HEK293T (cell line): Measurements from ENCODE around the gene MLN.

ENCODE experiments used
- CTCF ChIA-PET: fragments of 350-600 bp; formaldehyde crosslinking; extraction: SDS; loops from one replicate; lab custom pipeline; 2021; ENCODE audit warnings: antibody characterized with exemption, inconsistent platforms; lab: Yijun Ruan, JAX
- POLR2A ChIA-PET: fragments of 350-600 bp; formaldehyde crosslinking; extraction: SDS; loops from one replicate; lab custom pipeline; 2020; ENCODE audit warnings: antibody characterized with exemption, inconsistent platforms; lab: Yijun Ruan, JAX
- DNase-seq: peaks from one replicate; pipeline ENCODE4 v3.0.0; 2012; ENCODE audit warnings: mixed read lengths; ENCODE audit errors: extremely low spot score
- ARNT ChIP-seq: fragments of 450-650 bp; IDR thresholded peaks from 2 replicates; pipeline ENCODE4 v1.6.1; 2017; ENCODE audit warnings: mild to moderate bottlenecking
- BHLHE40 ChIP-seq: fragments of 450-650 bp; IDR thresholded peaks from 2 replicates; pipeline ENCODE4 v1.6.1; 2016; ENCODE audit warnings: mild to moderate bottlenecking, moderate library complexity, borderline replicate concordance
- CTBP1 ChIP-seq: fragments of 450-650 bp; IDR thresholded peaks from 2 replicates; pipeline ENCODE4 v1.6.1; 2016; ENCODE audit warnings: borderline replicate concordance
- ELF4 ChIP-seq: fragments of 450-650 bp; IDR thresholded peaks from 2 replicates; pipeline ENCODE4 v1.6.1; 2017; ENCODE audit warnings: antibody characterized with exemption
- FOXA1 ChIP-seq: fragments of 450-650 bp; IDR thresholded peaks from 2 replicates; pipeline ENCODE4 v1.6.1; 2016; ENCODE audit warnings: mild to moderate bottlenecking
- FOXK2 ChIP-seq: fragments of 450-650 bp; IDR thresholded peaks from 2 replicates; pipeline ENCODE4 v1.6.1; 2016; ENCODE audit warnings: mild to moderate bottlenecking
- FOXM1 ChIP-seq: fragments of 450-650 bp; IDR thresholded peaks from 2 replicates; pipeline ENCODE4 v1.6.1; 2017; ENCODE audit warnings: mild to moderate bottlenecking, borderline replicate concordance
- HDGF ChIP-seq: fragments of 450-650 bp; IDR thresholded peaks from 2 replicates; pipeline ENCODE4 v1.6.1; 2017; ENCODE audit warnings: antibody characterized with exemption, borderline replicate concordance
- L3MBTL2 ChIP-seq: fragments of 450-650 bp; conservative IDR thresholded peaks from 2 replicates; pipeline ENCODE4 v1.6.1; 2016; ENCODE audit warnings: mild to moderate bottlenecking
- LEF1 ChIP-seq: fragments of 450-650 bp; IDR thresholded peaks from 2 replicates; pipeline ENCODE4 v1.6.1; 2017; ENCODE audit warnings: mild to moderate bottlenecking, borderline replicate concordance
- NFRKB ChIP-seq: fragments of 450-650 bp; IDR thresholded peaks from 2 replicates; pipeline ENCODE4 v1.6.1; 2016; ENCODE audit warnings: mild to moderate bottlenecking, moderate library complexity
- SP1 ChIP-seq: fragments of 450-650 bp; IDR thresholded peaks from 2 replicates; pipeline ENCODE4 v1.6.1; 2017
- SUZ12 ChIP-seq: fragments of 450-650 bp; IDR thresholded peaks from 2 replicates; pipeline ENCODE4 v1.6.1; 2016; ENCODE audit warnings: mild to moderate bottlenecking
- TARDBP ChIP-seq: fragments of 450-650 bp; IDR thresholded peaks from 2 replicates; pipeline ENCODE4 v1.6.1; 2016
- ZNF384 ChIP-seq: fragments of 450-650 bp; IDR thresholded peaks from 2 replicates; pipeline ENCODE4 v1.6.1; 2016
- TF ChIP-seq, protein P1 (sequence below): fragments of 450-650 bp; IDR thresholded peaks from 2 replicates; pipeline ENCODE4 v1.6.1; 2016

Gene MLN

DNA sequence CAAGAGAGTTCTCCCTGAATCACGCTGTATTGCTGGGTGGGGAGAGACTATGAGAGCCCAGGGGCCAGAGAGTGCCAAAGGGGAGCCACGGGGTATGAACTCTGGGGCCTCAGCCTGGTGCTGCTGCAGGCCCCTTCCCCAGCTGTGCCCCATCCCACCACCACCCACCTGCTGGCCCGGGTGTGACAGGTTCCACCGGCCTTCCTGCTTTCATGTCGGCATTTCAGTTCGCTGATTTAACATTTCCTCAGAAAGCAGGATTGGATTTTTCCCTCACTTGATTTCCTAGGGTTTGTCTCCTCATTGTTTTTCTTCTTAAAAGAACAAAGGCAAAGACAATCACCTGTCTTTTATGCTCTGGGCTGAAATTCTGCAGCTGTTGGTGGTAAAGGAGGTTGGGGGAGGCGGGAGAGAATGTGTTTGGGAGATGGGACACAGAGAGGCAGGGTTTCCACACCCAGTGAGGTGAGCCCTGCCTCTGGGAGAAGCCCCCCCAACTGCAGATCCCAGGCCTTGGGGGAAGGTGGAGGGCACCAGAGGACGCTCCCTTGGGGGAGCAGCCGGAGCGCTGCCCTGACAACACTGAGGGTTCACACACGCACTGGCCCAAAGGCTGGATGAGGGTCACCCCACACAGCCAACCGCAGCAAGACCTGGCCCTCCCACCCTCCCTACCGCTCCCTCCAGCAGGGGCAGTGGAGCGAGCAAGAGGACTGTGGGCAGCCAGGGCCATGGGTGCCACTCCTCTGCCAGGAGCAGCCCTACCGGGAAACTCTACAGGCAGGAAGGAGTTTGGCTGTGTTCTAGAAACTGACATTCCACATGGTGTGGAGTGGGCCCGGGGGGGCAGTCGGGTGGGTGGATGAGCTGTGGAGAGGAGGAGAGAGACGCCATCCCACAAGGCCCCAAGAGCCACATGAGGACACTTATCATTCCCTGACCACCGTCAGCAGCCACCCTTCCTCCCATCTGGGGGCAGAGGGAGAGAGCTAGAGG is 10.5 kb upstream of the MLN start:
- no peak for DNase-seq
- POLR2A ChIA-PET: no interaction called here
- CTCF ChIA-PET: no interaction called here
- no peak for TF ChIP-seq LEF1
- no peak for TF ChIP-seq NFRKB
- TF ChIP-seq BHLHE40: no peak
- no peak for TF ChIP-seq SUZ12
- TF ChIP-seq, protein P1, sequence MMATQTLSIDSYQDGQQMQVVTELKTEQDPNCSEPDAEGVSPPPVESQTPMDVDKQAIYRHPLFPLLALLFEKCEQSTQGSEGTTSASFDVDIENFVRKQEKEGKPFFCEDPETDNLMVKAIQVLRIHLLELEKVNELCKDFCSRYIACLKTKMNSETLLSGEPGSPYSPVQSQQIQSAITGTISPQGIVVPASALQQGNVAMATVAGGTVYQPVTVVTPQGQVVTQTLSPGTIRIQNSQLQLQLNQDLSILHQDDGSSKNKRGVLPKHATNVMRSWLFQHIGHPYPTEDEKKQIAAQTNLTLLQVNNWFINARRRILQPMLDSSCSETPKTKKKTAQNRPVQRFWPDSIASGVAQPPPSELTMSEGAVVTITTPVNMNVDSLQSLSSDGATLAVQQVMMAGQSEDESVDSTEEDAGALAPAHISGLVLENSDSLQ: no peak
- no peak for TF ChIP-seq FOXM1
- TF ChIP-seq ARNT: no peak
- TF ChIP-seq ELF4: no peak
- no peak for TF ChIP-seq FOXK2
- TF ChIP-seq ZNF384: no peak
- TF ChIP-seq CTBP1: no peak
- TF ChIP-seq FOXA1: no peak

DNA sequence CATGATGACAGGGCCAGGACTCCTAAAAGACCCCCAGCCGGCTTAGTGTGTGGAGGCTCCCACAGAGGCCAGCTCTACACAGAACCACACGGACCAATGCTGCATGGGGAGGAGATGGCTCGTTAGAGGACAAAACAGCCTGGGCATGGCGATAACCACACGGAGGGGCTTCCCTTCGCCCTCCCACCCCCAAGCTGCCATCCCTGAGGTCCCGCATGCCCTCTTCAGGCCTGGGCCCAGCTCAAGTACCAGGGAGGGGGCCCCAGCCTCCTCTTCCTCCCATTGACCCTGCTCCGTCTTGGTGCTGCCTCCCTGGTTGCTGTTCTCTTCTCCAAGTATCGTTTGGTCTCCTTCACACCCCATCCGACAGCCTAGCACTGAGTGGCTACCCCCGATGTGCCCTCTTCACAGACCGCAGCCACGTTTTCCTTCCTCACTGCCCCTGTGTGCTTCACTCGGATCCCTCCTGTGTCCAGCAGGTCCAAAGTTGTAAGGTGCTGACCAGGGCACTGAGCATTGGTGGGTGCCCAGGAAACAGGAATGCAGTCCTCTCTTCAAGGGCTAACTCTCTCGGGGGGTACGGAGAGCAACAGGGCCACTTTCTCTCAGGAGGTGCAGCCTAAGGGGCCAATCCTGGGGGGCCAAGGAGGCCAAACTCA is 9.6 kb upstream of the MLN start:
- ChIA-PET POLR2A (interaction anchor here (1.4 kb wide), 1 partner anchor 25 kb away, joined by 3 read pairs; no protein-coding TSS in a partner anchor), CTCF (no interaction called here)
- no peak for DNase-seq
- TF ChIP-seq FOXK2: no peak
- no peak for TF ChIP-seq CTBP1
- TF ChIP-seq, protein P1: no peak
- no peak for TF ChIP-seq NFRKB
- no peak for TF ChIP-seq HDGF
- TF ChIP-seq LEF1: no peak
- no peak for TF ChIP-seq ARNT
- no peak for TF ChIP-seq ELF4
- no peak for TF ChIP-seq BHLHE40
- TF ChIP-seq SP1: no peak
- no peak for TF ChIP-seq ZNF384
- no peak for TF ChIP-seq SUZ12
- no peak for TF ChIP-seq TARDBP
- TF ChIP-seq FOXM1: no peak
- no peak for TF ChIP-seq FOXA1
- TF ChIP-seq L3MBTL2: no peak

- TF ChIP-seq ARNT (no peak), CTBP1 (no peak), SUZ12 (no peak), FOXM1 (no peak), TARDBP (no peak), SP1 (no peak), NFRKB (no peak)
- TF ChIP-seq, protein P1: no peak
- POLR2A ChIA-PET: interaction anchor here (1.4 kb wide), 1 partner anchor 26 kb away, joined by 3 read pairs; no protein-coding TSS in a partner anchor
- CTCF ChIA-PET: no interaction called here
- peak; percentile 71 for DNase-seq
Measured at GRCh38 chr6:33812669-33813068, 8.9 kb upstream of the MLN start.

- DNase-seq: no peak
- TF ChIP-seq FOXA1 (no peak), TARDBP (no peak), FOXM1 (no peak), ZNF384 (no peak)
- ChIA-PET CTCF (no interaction called here), POLR2A (interaction anchor here (1.5 kb wide), 1 partner anchor 25 kb away, joined by 3 read pairs; no protein-coding TSS in a partner anchor)
Measured at GRCh38 chr6:33809594-33809993, 5.8 kb upstream of the MLN start.

DNA sequence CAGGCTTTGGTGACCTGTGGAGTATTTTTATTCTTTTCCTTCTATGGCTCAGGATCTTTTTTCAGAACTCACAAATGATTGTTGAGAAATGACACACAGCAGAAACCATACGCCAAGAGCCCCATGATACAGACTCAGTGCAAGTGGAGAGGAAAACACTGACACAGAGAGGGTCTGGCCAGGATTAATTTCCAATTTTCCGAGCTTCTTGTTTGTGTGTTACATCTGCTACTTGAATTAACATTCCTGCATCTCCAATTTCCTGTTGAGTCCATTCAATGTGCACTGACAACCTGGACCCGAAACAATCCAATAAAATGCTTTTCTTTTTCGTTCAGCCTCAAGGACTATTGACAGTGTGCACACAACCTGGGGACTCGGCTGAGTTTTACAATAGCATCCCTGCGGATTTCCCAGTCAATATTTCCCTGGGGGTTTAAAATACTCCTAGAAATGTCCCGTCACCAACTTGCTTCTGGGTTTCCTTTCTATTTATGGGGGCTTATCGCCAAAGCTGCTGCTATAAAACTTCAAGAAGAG is 4.9 kb upstream of the MLN start:
- DNase-seq: no peak
- POLR2A ChIA-PET: interaction anchor here (1.5 kb wide), 1 partner anchor 26 kb away, joined by 3 read pairs; no protein-coding TSS in a partner anchor
- CTCF ChIA-PET: no interaction called here
- no peak for TF ChIP-seq ZNF384
- no peak for TF ChIP-seq HDGF
- TF ChIP-seq FOXM1: no peak
- TF ChIP-seq L3MBTL2: no peak
- TF ChIP-seq ARNT: no peak
- TF ChIP-seq ELF4: no peak
- TF ChIP-seq SP1: no peak
- no peak for TF ChIP-seq TARDBP
